ENCODE measurements around the gene ZNF536. TPM values are rescaled to one million over a fixed set of nuclear protein-coding genes. Genes with fewer than 3 reads are reported as not detected.

The ZNF536 gene
- total and polyA plus RNA-seq, 2 donors (not counting 1 experiment from before 2014, with no cell fraction given) = 0.50 TPM; not detected in 1

- Histone ChIP-seq H3K36me3 (ENCODE audit: control insufficient read depth, insufficient read depth, low read length) (no peaks in the 10 kb centered on the region), H2AFZ (ENCODE audit: low read length) (no peak overlapping the region), H3K9ac (ENCODE audit: insufficient read depth, low read length) (no peak overlapping the region), H3K27ac (ENCODE audit: insufficient read depth, low read length) (no peak overlapping the region), H3K27me3 (ENCODE audit: control insufficient read depth, insufficient read depth, low read length) (no peaks in the 10 kb centered on the region), H3K9me3 (ENCODE audit: control insufficient read depth, insufficient read depth, low read depth, low read length) (no peaks in the 10 kb centered on the region), H3K4me3 (replicated peaks in 1 of 4; ENCODE audit: control extremely low read depth in 1 of 4, insufficient read depth in 1 of 4, low read depth in 3 of 4, low read length in 4 of 4) (no peak overlapping the region), H3K79me2 (ENCODE audit: control insufficient read depth, insufficient read depth, low read length) (no peaks in the 10 kb centered on the region), H4K20me1 (ENCODE audit: control insufficient read depth, extremely low read depth, insufficient read depth, low read length) (no peaks in the 10 kb centered on the region), H3K4me2 (ENCODE audit: extremely low read depth, insufficient read depth, low read length) (no peak overlapping the region), H3K4me1 (ENCODE audit: control insufficient read depth, extremely low read depth, insufficient read depth, low read length) (no peaks in the 10 kb centered on the region)
- no peak for TF ChIP-seq EZH2 (IDR thresholded peaks at IDR 0.05; ENCODE audit: low read length, missing control alignments)
- TF ChIP-seq, protein P1, sequence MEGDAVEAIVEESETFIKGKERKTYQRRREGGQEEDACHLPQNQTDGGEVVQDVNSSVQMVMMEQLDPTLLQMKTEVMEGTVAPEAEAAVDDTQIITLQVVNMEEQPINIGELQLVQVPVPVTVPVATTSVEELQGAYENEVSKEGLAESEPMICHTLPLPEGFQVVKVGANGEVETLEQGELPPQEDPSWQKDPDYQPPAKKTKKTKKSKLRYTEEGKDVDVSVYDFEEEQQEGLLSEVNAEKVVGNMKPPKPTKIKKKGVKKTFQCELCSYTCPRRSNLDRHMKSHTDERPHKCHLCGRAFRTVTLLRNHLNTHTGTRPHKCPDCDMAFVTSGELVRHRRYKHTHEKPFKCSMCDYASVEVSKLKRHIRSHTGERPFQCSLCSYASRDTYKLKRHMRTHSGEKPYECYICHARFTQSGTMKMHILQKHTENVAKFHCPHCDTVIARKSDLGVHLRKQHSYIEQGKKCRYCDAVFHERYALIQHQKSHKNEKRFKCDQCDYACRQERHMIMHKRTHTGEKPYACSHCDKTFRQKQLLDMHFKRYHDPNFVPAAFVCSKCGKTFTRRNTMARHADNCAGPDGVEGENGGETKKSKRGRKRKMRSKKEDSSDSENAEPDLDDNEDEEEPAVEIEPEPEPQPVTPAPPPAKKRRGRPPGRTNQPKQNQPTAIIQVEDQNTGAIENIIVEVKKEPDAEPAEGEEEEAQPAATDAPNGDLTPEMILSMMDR (conservative IDR thresholded peaks at IDR 0.05 in 1 of 2, IDR thresholded peaks at IDR 0.05 in 1 of 2; ENCODE audit: low read depth in 1 of 2, low read length in 2 of 2) = no peak
- DNase-seq (ENCODE audit: low read depth in 2 of 2) = no peak
These were observed 1.4 kb downstream of the ZNF536 start for GRCh38 chr19:30373593-30373992.

DNA sequence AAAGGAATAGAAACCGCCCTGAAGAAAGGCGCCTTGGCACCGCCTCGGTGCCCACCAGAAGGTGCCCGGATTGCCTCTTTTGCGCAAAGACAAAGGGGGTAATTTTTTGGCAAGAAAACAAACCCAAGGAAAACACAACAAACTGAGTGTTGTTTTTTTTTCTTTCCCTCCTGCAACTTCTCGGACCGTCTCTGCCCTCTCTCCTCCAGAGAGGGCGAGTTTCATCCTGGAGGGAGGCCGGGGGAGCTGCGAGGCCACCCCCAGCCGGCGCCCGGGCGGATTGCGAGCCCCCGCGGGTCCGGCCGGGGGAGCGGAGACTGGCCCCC is 2.3 kb downstream of the ZNF536 start:
- Histone ChIP-seq H3K9me3 (ENCODE audit: control insufficient read depth, insufficient read depth, low read depth, low read length) (no peaks in the 10 kb centered on the region), H3K4me2 (ENCODE audit: extremely low read depth, insufficient read depth, low read length) (no peak overlapping the region), H3K27me3 (ENCODE audit: control insufficient read depth, insufficient read depth, low read length) (no peaks in the 10 kb centered on the region), H3K4me3 (replicated peaks in 1 of 4; ENCODE audit: control extremely low read depth in 1 of 4, insufficient read depth in 1 of 4, low read depth in 3 of 4, low read length in 4 of 4) (no peak overlapping the region), H3K79me2 (ENCODE audit: control insufficient read depth, insufficient read depth, low read length) (no peaks in the 10 kb centered on the region), H3K4me1 (ENCODE audit: control insufficient read depth, extremely low read depth, insufficient read depth, low read length) (no peaks in the 10 kb centered on the region), H2AFZ (ENCODE audit: low read length) (no peak overlapping the region), H3K36me3 (ENCODE audit: control insufficient read depth, insufficient read depth, low read length) (no peaks in the 10 kb centered on the region), H4K20me1 (ENCODE audit: control insufficient read depth, extremely low read depth, insufficient read depth, low read length) (no peaks in the 10 kb centered on the region), H3K9ac (ENCODE audit: insufficient read depth, low read length) (no peak overlapping the region), H3K27ac (ENCODE audit: insufficient read depth, low read length) (no peak overlapping the region)
- TF ChIP-seq, protein P1 (conservative IDR thresholded peaks at IDR 0.05 in 1 of 2, IDR thresholded peaks at IDR 0.05 in 1 of 2; ENCODE audit: low read depth in 1 of 2, low read length in 2 of 2) = no peak
- no peak for TF ChIP-seq EZH2 (IDR thresholded peaks at IDR 0.05; ENCODE audit: low read length, missing control alignments)
- DNase-seq (ENCODE audit: low read depth in 2 of 2) = no peak

- H3K27ac ChIP-seq (ENCODE audit: insufficient read depth, low read length) = no peak overlapping the region
- H4K20me1 ChIP-seq (ENCODE audit: control insufficient read depth, extremely low read depth, insufficient read depth, low read length) = no peaks in the 10 kb centered on the region
- no peaks in the 10 kb centered on the region for H3K4me1 ChIP-seq (ENCODE audit: control insufficient read depth, extremely low read depth, insufficient read depth, low read length)
- no peaks in the 10 kb centered on the region for H3K27me3 ChIP-seq (ENCODE audit: control insufficient read depth, insufficient read depth, low read length)
- no peak overlapping the region for H3K4me3 ChIP-seq (replicated peaks in 1 of 4; ENCODE audit: control extremely low read depth in 1 of 4, insufficient read depth in 1 of 4, low read depth in 3 of 4, low read length in 4 of 4)
- H3K4me2 ChIP-seq (ENCODE audit: extremely low read depth, insufficient read depth, low read length) = no peak overlapping the region
- H3K9me3 ChIP-seq (ENCODE audit: control insufficient read depth, insufficient read depth, low read depth, low read length) = no peaks in the 10 kb centered on the region
- H3K79me2 ChIP-seq (ENCODE audit: control insufficient read depth, insufficient read depth, low read length) = no peaks in the 10 kb centered on the region
- H2AFZ ChIP-seq (ENCODE audit: low read length) = no peak overlapping the region
- no peaks in the 10 kb centered on the region for H3K36me3 ChIP-seq (ENCODE audit: control insufficient read depth, insufficient read depth, low read length)
- TF ChIP-seq EZH2 (IDR thresholded peaks at IDR 0.05; ENCODE audit: low read length, missing control alignments) = no peak
- TF ChIP-seq, protein P1 (conservative IDR thresholded peaks at IDR 0.05 in 1 of 2, IDR thresholded peaks at IDR 0.05 in 1 of 2; ENCODE audit: low read depth in 1 of 2, low read length in 2 of 2) = no peak
- H3K9ac ChIP-seq (ENCODE audit: insufficient read depth, low read length) = no peak overlapping the region
- DNase-seq (ENCODE audit: low read depth in 2 of 2) = no peak
These were observed 2.8 kb downstream of the ZNF536 start for GRCh38 chr19:30374865-30375552.
